Epithelial cell of proximal tubule (primary cell): ENCODE measurements around the gene AATK. TPM values are rescaled to one million over a fixed set of nuclear protein-coding genes. Genes with fewer than 3 reads are reported as not detected.

ENCODE experiments used
- DNase-seq: peaks from one replicate; pipeline ENCODE4 v3.0.0-alpha.2; 2011; ENCODE audit warnings: low read depth
- H3K4me3 ChIP-seq: 2 replicates; pipeline ENCODE4 v1.5.1; 2011; ENCODE audit warnings: low read depth, mild to moderate bottlenecking, low read length
- CTCF ChIP-seq: conservative IDR thresholded peaks from 2 replicates; pipeline ENCODE4 v1.5.1; 2012; ENCODE audit warnings: low read depth, mild to moderate bottlenecking, low read length
- total RNA-seq: library from RNA; depleted of rRNA; stranded (reverse); fragments of >200 nt; gene quantifications from 2 replicates; pipeline ENCODE4 v1.2.3, GENCODE V29; 2015

The AATK gene
- total RNA-seq, 1 donor from 2014 or later, result 0.52 TPM

- no peak for TF ChIP-seq CTCF
- DNase-seq, result no peak
- no peak overlapping the region for H3K4me3 ChIP-seq
Measured at GRCh38 chr17:81143200-81143527, 22.9 kb downstream of the AATK start.

- peak; percentile 73 for TF ChIP-seq CTCF
- DNase-seq, result peak; percentile 2
- no peak overlapping the region for H3K4me3 ChIP-seq
Measured at GRCh38 chr17:81142301-81143199, 23.5 kb downstream of the AATK start.

- TF ChIP-seq CTCF, result no peak
- DNase-seq, result no peak
- H3K4me3 ChIP-seq, result no peak overlapping the region
Measured at GRCh38 chr17:81140695-81141094, 25.3 kb downstream of the AATK start.

- H3K4me3 ChIP-seq, result no peak overlapping the region
- DNase-seq, result no peak
- TF ChIP-seq CTCF, result no peak
Measured at GRCh38 chr17:81140018-81140417, 26.0 kb downstream of the AATK start.

- no peak overlapping the region for H3K4me3 ChIP-seq
- DNase-seq, result no peak
- no peak for TF ChIP-seq CTCF
Measured at GRCh38 chr17:81139428-81139827, 26.6 kb downstream of the AATK start.

GRCh38 chr17:81138500-81138899, 27.5 kb downstream of the AATK start:
- TF ChIP-seq CTCF, result no peak
- H3K4me3 ChIP-seq, result no peak overlapping the region
- DNase-seq, result no peak

- H3K4me3 ChIP-seq, result no peak overlapping the region
- TF ChIP-seq CTCF, result no peak
- DNase-seq, result no peak
Measured at GRCh38 chr17:81138083-81138482, 27.9 kb downstream of the AATK start.
